Ovary (tissue), 9 donors: ENCODE results near the gene POU2AF1. TPM values are rescaled to one million over a fixed set of nuclear protein-coding genes. Genes with fewer than 3 reads are reported as not detected.

Experiments used
- DNase-seq, 5 donors: peaks; one replicate each; pipeline ENCODE4 v3.0.0-alpha.2; 2019 to 2020
- H3K27ac ChIP-seq, 2 donors: fragments of 200-600 bp; one replicate each; pipeline versions ENCODE4 v1.5.1 to v1.8.0; 2019 to 2022
- H3K27me3 ChIP-seq: fragments of 200-600 bp; one replicate; pipeline ENCODE4 v1.8.0; 2022
- H3K36me3 ChIP-seq: fragments of 200-600 bp; sonication (generic); one replicate; pipeline ENCODE4 v1.5.1; 2019
- H3K4me1 ChIP-seq: one replicate; pipeline ENCODE4 v1.8.1; 2013; ENCODE audit warnings: mild to moderate bottlenecking, moderate library complexity; ENCODE audit not compliant: insufficient read depth
- H3K4me3 ChIP-seq: fragments of 200-600 bp; sonication (generic); one replicate; pipeline ENCODE4 v1.5.1; 2017
- H3K9me3 ChIP-seq, 2 donors: fragments of 200-600 bp in 1 of 2; sonication (generic) in 1 of 2; one replicate each; pipeline versions ENCODE4 v1.5.1 to v1.8.1; 2013 to 2019; ENCODE audit warnings: mild to moderate bottlenecking in 1 of 2, moderate library complexity in 1 of 2
- CTCF ChIP-seq, 3 donors: fragments of 450-650 bp in 2 of 3; fragments of 200-600 bp in 1 of 3; IDR thresholded peaks; one replicate each; pipeline versions ENCODE4 v1.5.1 to v1.8.0; 2016 to 2022; ENCODE audit warnings: antibody characterized with exemption in 3 of 3, mild to moderate bottlenecking in 1 of 3
- EP300 ChIP-seq: sonication (generic); formaldehyde crosslinking; IDR thresholded peaks from one replicate; pipeline ENCODE4 v1.6.1; 2017; ENCODE audit warnings: antibody characterized with exemption
- POLR2A ChIP-seq: fragments of 450-650 bp; IDR thresholded peaks from one replicate; pipeline ENCODE4 v1.6.1; 2017; ENCODE audit warnings: antibody characterized with exemption, mild to moderate bottlenecking, moderate library complexity
- WGBS, 3 donors: extraction: QIAGEN DNeasy Blood & Tissue Kit in 1 of 3; methylation state at CpG; one replicate each; pipeline versions ENCODE4 v1.1.5 to v1.1.7; 2013 to 2017; 5-methylcytosine and 5-hydroxymethylcytosine counted together
- intact Hi-C, 4 donors: fragments of 100-400 bp; cut with DNase I; formaldehyde crosslinking; loops; one replicate each; pipeline versions ENCODE4 v1.11.0 to v1.15.1; 2022 to 2023
- polyA plus RNA-seq, 2 donors: library from polyadenylated mRNA; stranded (reverse); fragments of 200-250 nt in 1 of 2; fragments of 350-450 nt in 1 of 2; fragmentation: Illumina TruSeq in 1 of 2; extraction: RNeasy Lipid Tissue Mini Kit (QIAGEN cat#74804) in 1 of 2; gene quantifications; one replicate each; pipeline ENCODE4 v1.2.3, GENCODE V29; 2013 to 2014
- total RNA-seq, 7 donors: library from RNA; depleted of rRNA in 2 of 7; stranded (reverse); fragments of >200 nt in 2 of 7; fragmentation: NEBNext Ultra II Directional in 3 of 7; extraction: Animal tissue kit (Norgen Biotek cat#: 25700) in 3 of 7; gene quantifications; one replicate each; pipeline versions ENCODE4 v1.1.0 to v1.2.4, GENCODE V29; 2016 to 2023
- donor health status: DM: no; HTN: no; CAD: no; lungs with moderate emphysema.
- donor health status: DM: no; HTN: no; CAD: no.
- donor health status: Bipolar disorder and iron deficiency.
- donor health status: DM: yes; HTN: yes; CAD: no.
- donor health status: DM: no; HTN: no; CAD: no.
- donor health status: DM: yes; HTN: yes; CAD: no.

POU2AF1 gene
- total and polyA plus RNA-seq, 9 donors, result 0.29 to 4.1 (median 0.83) TPM

DNA sequence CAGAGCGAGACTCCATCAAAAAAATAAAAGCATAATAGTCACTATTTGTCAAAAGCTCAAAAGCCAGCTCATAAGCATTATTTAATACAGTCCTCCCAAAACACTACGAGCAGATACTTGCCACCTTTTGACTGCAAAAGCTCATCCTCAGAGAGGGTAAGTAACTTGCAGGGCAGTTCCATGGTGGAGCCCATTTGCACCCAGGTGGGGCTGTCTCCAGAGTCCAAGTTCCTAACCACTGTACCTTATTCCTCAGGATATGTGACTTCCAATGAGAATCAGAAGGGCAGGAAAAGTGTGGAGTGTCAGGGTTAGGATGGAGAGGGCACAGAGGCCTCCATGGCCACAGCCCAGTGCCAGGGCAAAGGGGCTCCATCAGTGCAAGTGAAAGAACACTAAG is 28.6 kb upstream of the POU2AF1 start:
- intact Hi-C loops, result no loop called here
- H3K27ac ChIP-seq, result no peak overlapping the region
- DNase-seq, result no peak
- 95 to 97% (median 97%) methylated on average over 2 of the region's 2 CpGs for WGBS, 3 donors
- H3K27me3 ChIP-seq, result no peaks in the 10 kb centered on the region
- H3K4me1 ChIP-seq, result no peaks in the 10 kb centered on the region
- TF ChIP-seq POLR2A, result no peak
- no peak for TF ChIP-seq EP300
- TF ChIP-seq CTCF (IDR thresholded peaks at IDR 0.05), result no peak
- no peak overlapping the region for H3K4me3 ChIP-seq
- no peaks in the 10 kb centered on the region for H3K36me3 ChIP-seq
- H3K9me3 ChIP-seq, result no peaks in the 10 kb centered on the region

DNA sequence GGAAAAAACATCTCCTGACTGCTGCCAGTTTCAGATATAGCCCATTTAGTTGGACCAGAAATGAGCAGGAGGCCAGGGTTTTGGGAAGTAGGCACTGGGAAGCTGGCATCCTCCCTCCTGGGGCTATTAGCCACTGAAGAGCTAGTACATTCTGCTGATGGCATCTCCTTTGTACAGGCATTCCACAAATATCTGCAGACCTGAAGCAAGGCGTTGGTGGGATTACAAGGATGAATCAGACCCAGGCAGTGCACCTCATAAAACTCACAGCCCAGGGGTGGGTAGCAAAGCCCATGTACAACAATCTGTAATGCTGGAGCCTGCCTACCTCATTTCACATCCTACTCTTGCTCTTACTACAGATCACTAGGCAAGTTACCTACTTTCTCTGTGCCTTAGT is 27.5 kb upstream of the POU2AF1 start:
- H3K9me3 ChIP-seq, result no peaks in the 10 kb centered on the region
- 56 to 75% (median 62%) methylated on average over 1 of the region's 1 CpG for WGBS, 3 donors
- intact Hi-C loops, result no loop called here
- H3K4me3 ChIP-seq, result no peak overlapping the region
- no peak overlapping the region for H3K27ac ChIP-seq
- H3K36me3 ChIP-seq, result no peaks in the 10 kb centered on the region
- TF ChIP-seq CTCF (IDR thresholded peaks at IDR 0.05) (no peak), POLR2A (no peak), EP300 (no peak)
- H3K4me1 ChIP-seq, result no peaks in the 10 kb centered on the region
- H3K27me3 ChIP-seq, result no peaks in the 10 kb centered on the region
- DNase-seq, result no peak

DNA sequence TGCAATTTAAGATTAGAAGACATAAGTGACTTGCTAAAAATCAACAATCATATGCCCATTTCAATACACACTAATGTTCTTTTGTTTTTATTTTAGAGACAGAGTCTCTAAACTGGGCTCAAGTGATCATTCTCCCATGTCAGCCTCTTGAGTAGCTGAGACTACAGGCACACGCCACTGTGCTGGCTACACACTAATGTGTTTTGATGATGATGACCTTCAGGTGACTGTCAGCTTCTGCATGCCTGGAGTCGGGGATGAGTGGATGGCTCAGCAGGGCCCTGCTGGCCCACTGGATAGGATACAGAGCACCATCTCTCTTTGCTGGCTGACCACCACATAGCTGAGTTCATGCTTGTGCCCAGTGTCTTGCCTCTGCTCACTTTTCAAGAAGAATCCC is 27.0 kb upstream of the POU2AF1 start:
- no peak overlapping the region for H3K4me3 ChIP-seq
- no peak for TF ChIP-seq CTCF (IDR thresholded peaks at IDR 0.05)
- no peak for TF ChIP-seq POLR2A
- no peak for TF ChIP-seq EP300
- WGBS, 3 donors, result 65 to 87% (median 81%) methylated on average over 2 of the region's 2 CpGs
- no peaks in the 10 kb centered on the region for H3K9me3 ChIP-seq
- no peak overlapping the region for H3K27ac ChIP-seq
- H3K27me3 ChIP-seq, result no peaks in the 10 kb centered on the region
- intact Hi-C loops, result no loop called here
- DNase-seq, result no peak
- no peaks in the 10 kb centered on the region for H3K36me3 ChIP-seq
- no peaks in the 10 kb centered on the region for H3K4me1 ChIP-seq

- Histone ChIP-seq H3K27ac (no peak overlapping the region), H3K9me3 (no peaks in the 10 kb centered on the region), H3K27me3 (no peaks in the 10 kb centered on the region), H3K36me3 (no peaks in the 10 kb centered on the region), H3K4me3 (no peak overlapping the region), H3K4me1 (no peaks in the 10 kb centered on the region)
- DNase-seq, result no peak
- intact Hi-C loops, result no loop called here
- WGBS, 3 donors, result 88 to 97% (median 95%) methylated on average over 2 of the region's 2 CpGs
- TF ChIP-seq POLR2A (no peak), CTCF (IDR thresholded peaks at IDR 0.05) (no peak), EP300 (no peak)
Observed at GRCh38 chr11:111405551-111405950, 26.5 kb upstream of the POU2AF1 start.
